Kidney epithelial cell (primary cell): ENCODE results near the gene SHC2. TPM values are rescaled to one million over a fixed set of nuclear protein-coding genes. Genes with fewer than 3 reads are reported as not detected.
"Not testable (repeated sequence)": the region's sequence is repeated elsewhere in the genome, so short reads cannot be mapped to it uniquely, and the experiment has no call there.

Experiments
- DNase-seq: peaks from one replicate; pipeline ENCODE4 v3.0.0-alpha.2; 2010; ENCODE audit warnings: low read depth
- H3K27me3 ChIP-seq: 2 replicates; pipeline ENCODE4 v1.6.0; 2011; ENCODE audit warnings: low read length; ENCODE audit not compliant: control insufficient read depth, insufficient read depth
- H3K36me3 ChIP-seq: 2 replicates; pipeline ENCODE4 v1.5.1; 2011; ENCODE audit warnings: low read length; ENCODE audit not compliant: control insufficient read depth, insufficient read depth
- H3K4me3 ChIP-seq: 2 replicates; pipeline ENCODE4 v1.5.1; 2011; ENCODE audit warnings: low read depth, mild to moderate bottlenecking, control low read depth, low read length
- total RNA-seq: library from RNA; depleted of rRNA; stranded (reverse); fragments of >200 nt; gene quantifications from 2 replicates; pipeline ENCODE4 v1.2.3, GENCODE V29; 2015
- TF ChIP-seq, protein P1 (sequence below): IDR thresholded peaks from 2 replicates; pipeline ENCODE4 v1.5.1; 2011; ENCODE audit warnings: mild to moderate bottlenecking, moderate library complexity, low read length, control low read depth, inconsistent platforms; ENCODE audit not compliant: insufficient read depth, poor library complexity, severe bottlenecking

The SHC2 gene
- total RNA-seq, 1 donor from 2014 or later = 15.2 TPM

DNA sequence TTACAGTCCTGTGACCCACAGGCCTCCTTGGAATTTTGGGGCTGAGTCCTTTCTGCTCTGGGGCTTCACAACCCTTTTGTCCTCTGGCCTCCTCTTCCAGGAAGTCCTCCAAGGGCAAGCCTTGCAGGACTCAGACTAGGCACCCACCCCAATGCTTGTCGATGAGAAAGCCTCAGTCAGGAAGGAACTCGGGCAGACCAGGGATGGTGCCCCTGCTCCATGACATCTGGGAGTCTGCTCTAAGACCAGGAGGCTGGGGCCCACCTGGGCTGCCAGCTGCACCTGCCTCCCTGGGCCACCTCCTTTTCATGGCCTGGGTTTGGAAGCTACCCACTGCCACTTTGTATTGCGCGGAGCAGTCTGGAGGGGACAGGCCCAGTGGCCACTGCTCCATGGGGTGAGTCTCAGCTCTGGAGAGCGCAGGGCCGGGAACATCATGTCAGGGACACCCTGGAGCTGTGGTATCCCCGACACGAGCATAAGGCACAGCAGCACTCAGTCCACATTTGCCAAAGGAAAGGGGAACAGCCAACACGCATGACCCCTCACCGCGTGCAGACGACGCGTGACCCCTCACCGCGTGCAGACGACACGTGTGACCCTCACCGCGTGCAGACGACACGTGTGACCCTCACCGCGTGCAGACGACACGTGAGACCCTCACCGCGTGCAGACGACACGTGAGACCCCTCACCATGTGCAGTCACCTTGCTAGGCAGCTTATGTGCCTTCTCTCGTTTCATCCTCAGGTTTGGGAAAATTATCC, 62.7 kb downstream of the SHC2 start:
- no peak overlapping the region for H3K4me3 ChIP-seq
- H3K36me3 ChIP-seq = no peaks in the 10 kb centered on the region
- TF ChIP-seq, protein P1, sequence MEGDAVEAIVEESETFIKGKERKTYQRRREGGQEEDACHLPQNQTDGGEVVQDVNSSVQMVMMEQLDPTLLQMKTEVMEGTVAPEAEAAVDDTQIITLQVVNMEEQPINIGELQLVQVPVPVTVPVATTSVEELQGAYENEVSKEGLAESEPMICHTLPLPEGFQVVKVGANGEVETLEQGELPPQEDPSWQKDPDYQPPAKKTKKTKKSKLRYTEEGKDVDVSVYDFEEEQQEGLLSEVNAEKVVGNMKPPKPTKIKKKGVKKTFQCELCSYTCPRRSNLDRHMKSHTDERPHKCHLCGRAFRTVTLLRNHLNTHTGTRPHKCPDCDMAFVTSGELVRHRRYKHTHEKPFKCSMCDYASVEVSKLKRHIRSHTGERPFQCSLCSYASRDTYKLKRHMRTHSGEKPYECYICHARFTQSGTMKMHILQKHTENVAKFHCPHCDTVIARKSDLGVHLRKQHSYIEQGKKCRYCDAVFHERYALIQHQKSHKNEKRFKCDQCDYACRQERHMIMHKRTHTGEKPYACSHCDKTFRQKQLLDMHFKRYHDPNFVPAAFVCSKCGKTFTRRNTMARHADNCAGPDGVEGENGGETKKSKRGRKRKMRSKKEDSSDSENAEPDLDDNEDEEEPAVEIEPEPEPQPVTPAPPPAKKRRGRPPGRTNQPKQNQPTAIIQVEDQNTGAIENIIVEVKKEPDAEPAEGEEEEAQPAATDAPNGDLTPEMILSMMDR = no peak
- DNase-seq = no peak
- peaks cover 21% of the 10 kb centered on the region for H3K27me3 ChIP-seq

DNA sequence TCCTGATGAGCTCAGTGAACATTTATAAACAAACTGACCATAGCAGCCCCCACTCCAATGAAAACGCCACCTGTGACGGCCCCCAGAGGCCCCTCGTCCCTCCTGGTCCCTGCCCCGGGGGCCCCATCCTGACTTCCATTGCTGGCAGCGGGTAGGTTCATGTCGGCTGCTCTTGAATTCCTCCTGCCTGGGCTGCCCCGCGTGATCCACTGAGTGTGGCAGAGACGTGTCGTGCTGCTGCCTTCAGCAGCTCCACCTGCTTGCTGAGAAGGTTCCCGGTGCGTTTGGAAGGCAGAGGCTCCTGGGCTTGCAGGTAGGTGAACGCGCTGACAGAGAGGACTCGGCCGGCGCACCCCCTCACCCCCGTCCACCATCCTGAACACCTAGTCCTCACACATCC, 63.5 kb downstream of the SHC2 start:
- H3K27me3 ChIP-seq = peaks cover 14% of the 10 kb centered on the region
- no peak overlapping the region for H3K4me3 ChIP-seq
- TF ChIP-seq, protein P1 = no peak
- no peaks in the 10 kb centered on the region for H3K36me3 ChIP-seq
- DNase-seq = no peak

DNA sequence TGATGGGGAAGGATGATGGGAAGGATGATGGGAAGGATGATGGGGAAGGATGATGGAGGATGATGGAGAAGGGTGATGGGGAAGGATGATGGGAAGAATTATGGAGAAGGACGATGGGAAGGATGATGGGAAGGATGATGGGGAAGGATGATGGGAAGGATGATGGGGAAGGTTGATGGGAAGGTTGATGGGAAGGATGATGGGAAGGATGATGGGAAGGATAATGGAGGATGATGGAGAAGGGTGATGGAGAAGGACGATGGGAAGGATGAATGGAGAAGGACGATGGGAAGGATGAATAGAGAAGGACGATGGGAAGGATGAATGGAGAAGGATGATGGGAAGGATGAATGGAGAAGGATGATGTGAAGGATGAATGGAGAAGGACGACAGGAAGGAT, 65.4 kb downstream of the SHC2 start:
- DNase-seq = no peak
- TF ChIP-seq, protein P1 = no peak
- Histone ChIP-seq H3K4me3 (no peak overlapping the region), H3K36me3 (no peaks in the 10 kb centered on the region), H3K27me3 (peaks cover 6% of the 10 kb centered on the region)

DNA sequence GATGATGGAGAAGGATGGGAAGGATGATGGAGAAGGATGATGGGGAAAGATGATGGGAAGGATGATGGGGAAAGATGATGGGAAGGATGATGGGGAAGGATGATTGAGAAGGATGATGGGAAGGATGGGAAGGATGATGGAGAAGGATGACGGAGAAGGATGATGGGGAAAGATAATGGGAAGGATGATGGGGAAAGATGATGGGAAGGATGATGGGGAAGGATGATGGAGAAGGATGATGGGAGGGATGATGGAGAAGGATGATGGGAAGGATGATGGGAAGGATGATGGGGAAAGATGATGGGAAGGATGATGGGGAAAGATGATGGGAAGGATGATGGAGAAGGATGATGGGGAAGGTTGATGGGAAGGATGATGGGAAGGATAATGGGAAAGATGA, 66.0 kb downstream of the SHC2 start:
- DNase-seq, H3K36me3 ChIP-seq, H3K4me3 ChIP-seq, H3K27me3 ChIP-seq: not testable (repeated sequence)

DNA sequence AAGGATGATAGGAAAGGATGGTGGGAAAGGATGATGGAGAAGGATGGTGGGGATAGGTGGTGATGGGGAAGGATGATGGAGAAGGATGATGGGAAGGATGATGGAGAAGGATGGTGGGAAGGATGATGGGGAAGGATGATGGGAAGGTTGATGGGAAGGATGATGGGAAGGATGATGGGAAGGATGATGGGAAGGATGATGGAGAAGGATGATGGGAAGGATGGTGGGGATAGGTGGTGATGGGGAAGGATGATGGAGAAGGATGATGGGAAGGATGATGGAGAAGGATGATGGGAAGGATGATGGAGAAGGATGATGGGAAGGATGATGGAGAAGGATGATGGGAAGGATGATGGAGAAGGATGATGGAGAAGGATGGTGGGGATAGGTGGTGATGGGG, 67.3 kb downstream of the SHC2 start:
- H3K4me3 ChIP-seq, DNase-seq, H3K36me3 ChIP-seq: not testable (repeated sequence)
- peaks cover 16% of the 10 kb centered on the region for H3K27me3 ChIP-seq

DNA sequence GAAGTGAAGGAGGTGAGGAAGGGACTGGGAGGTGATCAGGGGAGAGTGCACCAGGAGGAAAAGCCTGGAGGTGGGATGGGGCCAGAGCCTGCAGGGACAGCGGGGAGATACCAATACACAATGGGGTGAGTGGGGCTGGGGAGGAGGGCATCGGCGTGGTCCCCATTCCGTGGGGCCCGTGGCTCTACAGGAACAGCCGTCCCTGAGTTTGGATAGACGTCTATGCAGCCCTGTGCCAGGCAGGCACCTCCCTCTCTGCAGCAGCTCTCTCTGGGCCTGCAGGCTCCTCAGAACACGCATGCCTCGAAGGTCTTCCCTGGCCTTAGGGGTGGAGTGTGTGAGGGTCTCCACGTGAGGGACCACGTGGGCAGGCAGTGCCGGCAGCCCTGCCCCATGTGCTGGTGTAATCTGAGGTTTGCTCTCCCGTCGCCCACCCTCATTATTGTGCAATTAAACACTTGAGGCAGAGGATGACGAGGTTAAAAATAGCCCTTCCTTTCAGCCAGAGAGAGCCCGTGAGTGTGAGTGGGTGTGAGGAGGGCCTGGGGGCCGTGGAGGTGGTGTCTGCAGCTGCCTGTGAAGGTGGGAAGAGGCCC, 68.4 kb downstream of the SHC2 start:
- no peaks in the 10 kb centered on the region for H3K36me3 ChIP-seq
- DNase-seq = no peak
- TF ChIP-seq, protein P1 = no peak
- H3K27me3 ChIP-seq = peaks cover 11% of the 10 kb centered on the region
- no peak overlapping the region for H3K4me3 ChIP-seq

DNA sequence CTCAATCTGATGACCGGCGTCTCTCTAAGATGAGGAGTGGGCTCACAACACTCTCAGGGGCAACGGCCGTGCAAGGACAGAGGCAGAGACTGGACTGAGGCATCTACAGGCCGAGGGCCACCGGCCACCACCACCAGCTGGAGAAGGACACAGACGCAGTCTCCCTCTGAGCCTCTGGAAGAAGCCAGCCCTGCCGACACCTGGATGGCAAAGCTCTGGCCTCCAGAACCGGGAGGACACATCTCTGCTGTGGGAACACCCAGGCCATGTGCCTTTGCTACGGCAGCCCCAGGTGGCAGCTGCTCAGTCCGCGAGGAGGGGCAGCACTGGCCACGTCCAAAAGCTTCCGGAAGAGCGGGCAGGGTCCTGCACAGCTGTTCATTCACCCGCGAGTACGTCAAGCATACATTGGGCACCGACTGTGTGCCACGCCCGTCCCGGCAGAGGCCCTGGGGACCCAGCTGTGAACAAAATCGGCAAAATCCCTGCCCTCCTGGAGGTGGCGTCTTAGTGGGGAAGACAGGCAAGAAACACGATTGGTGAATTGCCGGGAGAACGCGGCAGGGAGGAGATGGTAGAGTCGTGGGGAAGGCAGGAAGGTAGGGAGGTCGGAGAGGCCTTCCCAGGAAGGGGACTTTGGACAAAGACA, 69.0 kb downstream of the SHC2 start:
- TF ChIP-seq, protein P1 = no peak
- Histone ChIP-seq H3K36me3 (no peaks in the 10 kb centered on the region), H3K27me3 (peaks cover 11% of the 10 kb centered on the region), H3K4me3 (no peak overlapping the region)
- DNase-seq = no peak
